ENCODE measurements around the gene BTN2A1.

DNA sequence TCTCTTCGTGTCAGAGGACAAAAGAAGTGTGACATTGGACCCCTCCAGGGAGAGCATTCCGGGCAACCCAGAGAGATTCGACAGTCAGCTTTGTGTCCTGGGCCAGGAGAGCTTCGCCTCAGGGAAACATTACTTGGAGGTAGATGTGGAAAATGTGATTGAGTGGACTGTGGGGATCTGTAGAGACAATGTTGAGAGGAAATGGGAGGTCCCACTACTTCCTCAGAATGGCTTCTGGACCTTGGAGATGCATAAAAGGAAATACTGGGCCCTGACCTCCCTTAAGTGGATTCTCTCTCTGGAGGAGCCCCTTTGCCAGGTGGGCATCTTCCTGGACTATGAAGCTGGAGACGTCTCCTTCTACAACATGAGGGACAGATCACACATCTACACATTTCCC lies 27.0 kb upstream of the BTN2A1 start:
- no peak for TF ChIP-seq CREB1 (IDR thresholded peaks at IDR 0.05; ENCODE audit: low read depth)
- TF ChIP-seq EP300 (IDR thresholded peaks at IDR 0.05; ENCODE audit: borderline replicate concordance): no peak
- no peak for TF ChIP-seq USF1 (IDR thresholded peaks at IDR 0.05)
- TF ChIP-seq RAD21 (IDR thresholded peaks at IDR 0.05; ENCODE audit: low read depth): no peak
- no peak for TF ChIP-seq TCF12 (IDR thresholded peaks at IDR 0.05; ENCODE audit: low read depth)
- TF ChIP-seq TAF1 (IDR thresholded peaks at IDR 0.05; ENCODE audit: low read depth): no peak
- TF ChIP-seq YY1 (IDR thresholded peaks at IDR 0.05; ENCODE audit: low read depth): no peak
- no peak for TF ChIP-seq FOXM1 (IDR thresholded peaks at IDR 0.05; ENCODE audit: borderline replicate concordance, low read depth)
- TF ChIP-seq MAX (IDR thresholded peaks at IDR 0.05): no peak
- no peak for TF ChIP-seq TEAD4 (IDR thresholded peaks at IDR 0.05)
